DND-41 (cell line): ENCODE data around the gene AGPAT4.

Experiments used
- CTCF ChIP-seq: IDR thresholded peaks from 2 replicates; pipeline ENCODE4 v1.5.1; 2012; ENCODE audit warnings: borderline replicate concordance, low read length, moderate library complexity, mild to moderate bottlenecking; ENCODE audit not compliant: poor library complexity, severe bottlenecking; ENCODE audit errors: extremely low read depth
- EZH2 ChIP-seq: IDR thresholded peaks from 3 replicates; pipeline ENCODE4 v1.6.1; 2012; ENCODE audit warnings: borderline replicate concordance, low read depth, mild to moderate bottlenecking, moderate library complexity, low read length, inconsistent platforms; ENCODE audit not compliant: severe bottlenecking

- no peak for TF ChIP-seq CTCF
- no peak for TF ChIP-seq EZH2
Observed at GRCh38 chr6:161218222-161218621, 55.6 kb downstream of the AGPAT4 start.
